K562 (cell line): ENCODE data around the gene FOXO3. TPM values are rescaled to one million over a fixed set of nuclear protein-coding genes. Genes with fewer than 3 reads are reported as not detected.
A peak's percentile ranks its signal among the peaks of the same experiment; 100 is the strongest.

Experiments used
- BCL6 ChIP-seq: fragments of 250-450 bp; sonication (Bioruptor Pico); IDR thresholded peaks from 2 replicates; pipeline ENCODE4 v1.4.0; 2020
- CCNT2 ChIP-seq: IDR thresholded peaks from 2 replicates; pipeline ENCODE4 v1.6.1; 2011; ENCODE audit warnings: borderline replicate concordance, low read depth, mild to moderate bottlenecking, moderate library complexity, mixed read lengths, low read length; ENCODE audit not compliant: insufficient read length; ENCODE audit errors: extremely low read depth
- CXXC5 ChIP-seq: fragments of 250-450 bp; sonication (Bioruptor Pico); IDR thresholded peaks from 2 replicates; pipeline ENCODE4 v1.8.0; 2022; ENCODE audit warnings: inconsistent platforms, mild to moderate bottlenecking, moderate library complexity
- DIDO1 ChIP-seq: fragments of 450-650 bp; IDR thresholded peaks from 2 replicates; pipeline ENCODE4 v1.6.1; 2016; ENCODE audit warnings: low read depth, missing biosample characterization, missing genetic modification characterization
- FOSL1 ChIP-seq: fragments of 200-800 bp; sonication (Bioruptor generic); conservative IDR thresholded peaks from 2 replicates; pipeline ENCODE4 v1.6.1; 2016; ENCODE audit warnings: missing genetic modification characterization, missing compliant biosample characterization
- FOXA1 ChIP-seq: fragments of 450-650 bp; IDR thresholded peaks from 2 replicates; pipeline ENCODE4 v1.6.1; 2016; ENCODE audit warnings: mild to moderate bottlenecking, borderline replicate concordance
- MEIS2 ChIP-seq: fragments of 450-650 bp; IDR thresholded peaks from 2 replicates; pipeline ENCODE4 v1.6.1; 2014; ENCODE audit warnings: mild to moderate bottlenecking; ENCODE audit not compliant: partially characterized antibody
- NONO ChIP-seq, 2 experiments: fragments of 200-400 bp in 1 of 2; fragments of 450-650 bp in 1 of 2; formaldehyde crosslinking in 1 of 2; IDR thresholded peaks; 2 replicates each; pipeline ENCODE4 v1.6.1; 2017; ENCODE audit warnings: low read depth in 2 of 2, mild to moderate bottlenecking in 2 of 2, moderate library complexity in 2 of 2, low read length in 1 of 2
- PHTF2 ChIP-seq: fragments of 250-450 bp; sonication (Bioruptor Pico); IDR thresholded peaks from 2 replicates; pipeline ENCODE4 v1.5.0; 2021; ENCODE audit warnings: mild to moderate bottlenecking
- PTBP1 ChIP-seq: fragments of 200-400 bp; formaldehyde crosslinking; IDR thresholded peaks from 2 replicates; pipeline ENCODE4 v1.6.1; 2017; ENCODE audit warnings: low read depth, low read length
- RFX5 ChIP-seq: IDR thresholded peaks from 2 replicates; pipeline ENCODE4 v1.6.1; 2011; ENCODE audit warnings: low read depth, mild to moderate bottlenecking, improper control_type of control experiment, low read length
- SIN3B ChIP-seq: fragments of 450-650 bp; IDR thresholded peaks from 2 replicates; pipeline ENCODE4 v1.6.1; 2017; ENCODE audit warnings: low read depth, mild to moderate bottlenecking, moderate library complexity
- SNRNP70 ChIP-seq: fragments of 200-400 bp; formaldehyde crosslinking; optimal IDR thresholded peaks from 2 replicates; pipeline ENCODE3; 2017; ENCODE audit warnings: low read depth, low read length
- TBL1XR1 ChIP-seq, 2 experiments: IDR thresholded peaks; 2 replicates each; pipeline ENCODE4 v1.6.1; 2012; ENCODE audit warnings: improper control_type of control experiment in 2 of 2, low read length in 2 of 2, mild to moderate bottlenecking in 1 of 2
- ZEB2 ChIP-seq: fragments of 450-650 bp; IDR thresholded peaks from 2 replicates; pipeline ENCODE4 v1.6.1; 2016
- ZNF197 ChIP-seq: fragments of 200-800 bp; sonication (Bioruptor generic); IDR thresholded peaks from 2 replicates; pipeline ENCODE4 v1.6.1; 2016; ENCODE audit warnings: low read depth, missing genetic modification characterization, missing compliant biosample characterization
- ZNF584 ChIP-seq: fragments of 200-800 bp; sonication (Bioruptor generic); IDR thresholded peaks from 2 replicates; pipeline ENCODE4 v1.6.1; 2016; ENCODE audit warnings: low read depth, mild to moderate bottlenecking, missing genetic modification characterization, missing compliant biosample characterization
- ZNF778 ChIP-seq: fragments of 450-650 bp; formaldehyde crosslinking; IDR thresholded peaks from 2 replicates; pipeline ENCODE4 v1.4.0; 2020; ENCODE audit warnings: mild to moderate bottlenecking, moderate library complexity
- polyA plus RNA-seq, 8 experiments: library from polyadenylated mRNA; depleted of rRNA in 4 of 8; stranded (reverse) in 5 of 8; unstranded in 3 of 8; fragments of >200 nt; fragmentation: Nextera tagmentation in 2 of 8; fragmentation: Illumina TruSeq in 1 of 8; extraction: Ambion mirVana in 2 of 8; extraction: Trizol in 1 of 8; gene quantifications; 2 replicates each; pipeline versions ENCODE4 v1.2.1 to v1.2.3, GENCODE V29; 2011 to 2014; ENCODE audit warnings: inconsistent platforms in 1 of 8, missing spikeins in 1 of 8
- total RNA-seq, 7 experiments: library from RNA; depleted of rRNA in 6 of 7; stranded (reverse); fragments of >200 nt in 6 of 7; fragmentation: Illumina TruSeq in 2 of 7; extraction: Trizol in 2 of 7; gene quantifications; 2 replicates each; pipeline versions ENCODE4 v1.2.1 to v1.2.3, GENCODE V29; 2011 to 2021; ENCODE audit warnings: low replicate concordance in 1 of 7
- TF ChIP-seq, protein P1 (sequence below), 3 experiments: fragments of 200-800 bp in 1 of 3; fragments of 250-450 bp in 1 of 3; fragments of 450-650 bp in 1 of 3; sonication (Bioruptor Pico) in 1 of 3; sonication (Bioruptor generic) in 1 of 3; formaldehyde crosslinking in 1 of 3; IDR thresholded peaks; 2 replicates each; pipeline versions ENCODE4 v1.6.1 to v1.8.0; 2016 to 2022; ENCODE audit warnings: mild to moderate bottlenecking in 2 of 3, missing genetic modification characterization in 2 of 3, missing compliant biosample characterization in 1 of 3, moderate library complexity in 1 of 3
- TF ChIP-seq, protein P2 (sequence below), 2 experiments: fragments of 450-650 bp; conservative IDR thresholded peaks; 2 replicates each; pipeline ENCODE4 v1.6.1; 2017; ENCODE audit warnings: mild to moderate bottlenecking in 2 of 2, moderate library complexity in 2 of 2
- TF ChIP-seq, protein P3 (sequence below): fragments of 200-800 bp; sonication (Bioruptor generic); IDR thresholded peaks from 2 replicates; pipeline ENCODE4 v1.6.1; 2017; ENCODE audit warnings: missing genetic modification characterization, missing compliant biosample characterization

FOXO3 gene
- total and polyA plus RNA-seq, 9 of the 15 experiments (the other 6 are each of a cell fraction or from before 2014, with no cell fraction given), result 3.0 to 14.6 (median 6.0) TPM

DNA sequence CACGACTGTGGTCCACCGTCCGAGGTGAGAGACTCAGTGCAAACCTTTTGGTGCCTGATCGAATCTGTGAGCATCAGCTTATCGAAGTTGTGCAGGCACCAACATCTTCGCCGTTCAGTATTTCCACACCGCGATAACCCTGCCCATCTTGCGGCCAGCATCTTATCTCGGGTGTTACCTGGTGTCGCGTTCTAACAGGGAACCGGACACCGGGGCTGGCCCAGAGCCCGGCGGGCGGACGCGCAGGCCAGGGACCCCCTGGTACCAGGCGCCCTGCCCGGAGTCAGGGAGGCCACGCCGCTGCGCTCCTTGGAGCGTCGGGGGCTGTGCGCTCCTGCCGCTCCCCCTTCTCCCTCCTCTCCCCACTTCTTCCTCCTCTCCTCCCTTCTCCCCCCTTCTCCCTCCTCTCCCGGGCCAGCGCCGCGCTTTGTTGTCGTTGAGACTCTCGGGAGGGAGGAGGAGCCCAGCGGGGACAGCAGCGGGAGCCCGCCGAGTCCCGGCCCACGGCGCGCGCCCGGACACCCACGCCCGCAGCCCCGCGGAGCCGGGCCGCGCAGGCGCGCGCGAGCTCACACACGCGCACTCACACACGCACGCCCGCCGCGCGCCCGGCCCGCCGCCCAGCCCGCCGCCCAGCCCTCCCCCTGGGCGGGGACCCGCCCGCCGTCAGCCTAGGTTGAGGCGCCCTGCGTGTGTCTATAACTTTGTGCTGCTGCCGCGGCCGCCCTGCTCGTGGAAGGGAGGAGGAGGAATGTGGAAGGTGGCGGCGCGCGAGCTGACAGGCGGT, 1.4 kb upstream of the FOXO3 start (continued):
- TF ChIP-seq, protein P1, sequence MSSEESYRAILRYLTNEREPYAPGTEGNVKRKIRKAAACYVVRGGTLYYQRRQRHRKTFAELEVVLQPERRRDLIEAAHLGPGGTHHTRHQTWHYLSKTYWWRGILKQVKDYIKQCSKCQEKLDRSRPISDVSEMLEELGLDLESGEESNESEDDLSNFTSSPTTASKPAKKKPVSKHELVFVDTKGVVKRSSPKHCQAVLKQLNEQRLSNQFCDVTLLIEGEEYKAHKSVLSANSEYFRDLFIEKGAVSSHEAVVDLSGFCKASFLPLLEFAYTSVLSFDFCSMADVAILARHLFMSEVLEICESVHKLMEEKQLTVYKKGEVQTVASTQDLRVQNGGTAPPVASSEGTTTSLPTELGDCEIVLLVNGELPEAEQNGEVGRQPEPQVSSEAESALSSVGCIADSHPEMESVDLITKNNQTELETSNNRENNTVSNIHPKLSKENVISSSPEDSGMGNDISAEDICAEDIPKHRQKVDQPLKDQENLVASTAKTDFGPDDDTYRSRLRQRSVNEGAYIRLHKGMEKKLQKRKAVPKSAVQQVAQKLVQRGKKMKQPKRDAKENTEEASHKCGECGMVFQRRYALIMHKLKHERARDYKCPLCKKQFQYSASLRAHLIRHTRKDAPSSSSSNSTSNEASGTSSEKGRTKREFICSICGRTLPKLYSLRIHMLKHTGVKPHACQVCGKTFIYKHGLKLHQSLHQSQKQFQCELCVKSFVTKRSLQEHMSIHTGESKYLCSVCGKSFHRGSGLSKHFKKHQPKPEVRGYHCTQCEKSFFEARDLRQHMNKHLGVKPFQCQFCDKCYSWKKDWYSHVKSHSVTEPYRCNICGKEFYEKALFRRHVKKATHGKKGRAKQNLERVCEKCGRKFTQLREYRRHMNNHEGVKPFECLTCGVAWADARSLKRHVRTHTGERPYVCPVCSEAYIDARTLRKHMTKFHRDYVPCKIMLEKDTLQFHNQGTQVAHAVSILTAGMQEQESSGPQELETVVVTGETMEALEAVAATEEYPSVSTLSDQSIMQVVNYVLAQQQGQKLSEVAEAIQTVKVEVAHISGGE (CRISPR knock-in tag; IDR thresholded peaks at IDR 0.05), result no peak; a peak in 1 of 6 replicates
- no peak for TF ChIP-seq BCL6
- peak; percentile 98 for TF ChIP-seq CCNT2
- peak; percentile 98 for TF ChIP-seq ZEB2
- no peak; the same call in none of the 2 replicates for TF ChIP-seq FOSL1 (tag)
- TF ChIP-seq, protein P2, sequence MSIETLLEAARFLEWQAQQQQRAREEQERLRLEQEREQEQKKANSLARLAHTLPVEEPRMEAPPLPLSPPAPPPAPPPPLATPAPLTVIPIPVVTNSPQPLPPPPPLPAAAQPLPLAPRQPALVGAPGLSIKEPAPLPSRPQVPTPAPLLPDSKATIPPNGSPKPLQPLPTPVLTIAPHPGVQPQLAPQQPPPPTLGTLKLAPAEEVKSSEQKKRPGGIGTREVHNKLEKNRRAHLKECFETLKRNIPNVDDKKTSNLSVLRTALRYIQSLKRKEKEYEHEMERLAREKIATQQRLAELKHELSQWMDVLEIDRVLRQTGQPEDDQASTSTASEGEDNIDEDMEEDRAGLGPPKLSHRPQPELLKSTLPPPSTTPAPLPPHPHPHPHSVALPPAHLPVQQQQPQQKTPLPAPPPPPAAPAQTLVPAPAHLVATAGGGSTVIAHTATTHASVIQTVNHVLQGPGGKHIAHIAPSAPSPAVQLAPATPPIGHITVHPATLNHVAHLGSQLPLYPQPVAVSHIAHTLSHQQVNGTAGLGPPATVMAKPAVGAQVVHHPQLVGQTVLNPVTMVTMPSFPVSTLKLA (conservative IDR thresholded peaks at IDR 0.05), result no peak; a peak in 2 of 4 replicates
- no peak; the same call in 1 of the 2 replicates for TF ChIP-seq SIN3B
- no peak for TF ChIP-seq PTBP1
- peak; percentile 98 for TF ChIP-seq CXXC5 (CRISPR knock-in tag)
- TF ChIP-seq ZNF197, result peak; percentile 76; the same call in 1 of the 2 replicates
- no peak for TF ChIP-seq SNRNP70
- no peak for TF ChIP-seq ZNF778 (CRISPR knock-in tag)
- no peak for TF ChIP-seq RFX5
- TF ChIP-seq, protein P3, sequence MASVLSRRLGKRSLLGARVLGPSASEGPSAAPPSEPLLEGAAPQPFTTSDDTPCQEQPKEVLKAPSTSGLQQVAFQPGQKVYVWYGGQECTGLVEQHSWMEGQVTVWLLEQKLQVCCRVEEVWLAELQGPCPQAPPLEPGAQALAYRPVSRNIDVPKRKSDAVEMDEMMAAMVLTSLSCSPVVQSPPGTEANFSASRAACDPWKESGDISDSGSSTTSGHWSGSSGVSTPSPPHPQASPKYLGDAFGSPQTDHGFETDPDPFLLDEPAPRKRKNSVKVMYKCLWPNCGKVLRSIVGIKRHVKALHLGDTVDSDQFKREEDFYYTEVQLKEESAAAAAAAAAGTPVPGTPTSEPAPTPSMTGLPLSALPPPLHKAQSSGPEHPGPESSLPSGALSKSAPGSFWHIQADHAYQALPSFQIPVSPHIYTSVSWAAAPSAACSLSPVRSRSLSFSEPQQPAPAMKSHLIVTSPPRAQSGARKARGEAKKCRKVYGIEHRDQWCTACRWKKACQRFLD, result peak; percentile 84; the same call in 1 of the 2 replicates
- no peak for TF ChIP-seq FOXA1
- peak; percentile 27 to 57; a peak in 1 of 4 replicates for TF ChIP-seq NONO (IDR thresholded peaks at IDR 0.05; ENCODE audit: low read depth in 2 of 2, low read length in 1 of 2)
- peak in 1 of 2 experiments; percentile 68; a peak in 2 of 4 replicates for TF ChIP-seq TBL1XR1 (IDR thresholded peaks at IDR 0.05; ENCODE audit: low read length in 2 of 2)
- TF ChIP-seq DIDO1 (tag), result no peak
- TF ChIP-seq PHTF2, result no peak
- TF ChIP-seq MEIS2, result peak; percentile 2
- TF ChIP-seq ZNF584 (CRISPR knock-in tag), result peak; percentile 58; the same call in 1 of the 2 replicates
